GM23338 (cell line): Measurements from ENCODE around the gene HDHD5. TPM values are rescaled to one million over a fixed set of nuclear protein-coding genes. Genes with fewer than 3 reads are reported as not detected.

Experiments
- ATAC-seq: fragments of 200-7000 bp; cut with Tn5 transposase; 3 replicates; pipeline ENCODE4 v1.9.1; 2020
- DNase-seq: peaks from one replicate; pipeline ENCODE4 v3.0.0-alpha.2; 2015; ENCODE audit warnings: low spot score
- H2AFZ ChIP-seq: fragments of 200-600 bp; sonication (generic); 2 replicates; pipeline ENCODE4 v1.8.0; 2016; ENCODE audit warnings: antibody characterized with exemption, mild to moderate bottlenecking, moderate library complexity
- H3F3A ChIP-seq: fragments of 200-600 bp; sonication (generic); replicated peaks from 2 replicates; pipeline ENCODE4 v1.8.0; 2017; ENCODE audit warnings: antibody characterized with exemption, mixed run types, low read depth
- H3K27ac ChIP-seq: fragments of 200-600 bp; sonication (generic); 2 replicates; pipeline ENCODE4 v1.6.1; 2016; ENCODE audit warnings: low read depth
- H3K27me3 ChIP-seq: fragments of 200-600 bp; sonication (generic); 2 replicates; pipeline ENCODE4 v1.8.0; 2016; ENCODE audit warnings: mild to moderate bottlenecking, mixed run types, moderate library complexity; ENCODE audit not compliant: insufficient read depth
- H3K36me3 ChIP-seq: fragments of 200-600 bp; sonication (generic); 2 replicates; pipeline ENCODE4 v1.8.0; 2016; ENCODE audit warnings: mild to moderate bottlenecking; ENCODE audit not compliant: insufficient read depth
- H3K4me1 ChIP-seq: fragments of 200-600 bp; sonication (generic); 2 replicates; pipeline ENCODE4 v1.8.0; 2016; ENCODE audit warnings: mild to moderate bottlenecking, moderate library complexity; ENCODE audit not compliant: insufficient read depth
- H3K4me2 ChIP-seq: fragments of 200-600 bp; sonication (generic); 2 replicates; pipeline ENCODE4 v1.7.1; 2017; ENCODE audit warnings: mixed run types
- H3K4me3 ChIP-seq: fragments of 200-600 bp; sonication (generic); 2 replicates; pipeline ENCODE4 v1.6.1; 2016; ENCODE audit warnings: mixed run types
- H3K79me2 ChIP-seq: fragments of 200-600 bp; sonication (generic); replicated peaks from 2 replicates; pipeline ENCODE4 v1.8.0; 2017; ENCODE audit warnings: mild to moderate bottlenecking; ENCODE audit not compliant: insufficient read depth
- H3K9me2 ChIP-seq: fragments of 200-600 bp; sonication (generic); 2 replicates; pipeline ENCODE4 v1.8.0; 2017; ENCODE audit not compliant: insufficient read depth
- H4K20me1 ChIP-seq: fragments of 200-600 bp; sonication (generic); replicated peaks from 2 replicates; pipeline ENCODE4 v1.8.0; 2017; ENCODE audit warnings: mild to moderate bottlenecking; ENCODE audit not compliant: insufficient read depth
- H3K27ac Mint-ChIP-seq: 2 replicates; pipeline ENCODE4 v1.8.0; 2020; ENCODE audit warnings: inconsistent platforms, mild to moderate bottlenecking, moderate library complexity, mixed read lengths
- H3K27me3 Mint-ChIP-seq: 3 replicates; pipeline ENCODE4 v1.8.0; 2022; ENCODE audit warnings: low read depth, mild to moderate bottlenecking, moderate library complexity, mixed read lengths, inconsistent platforms; ENCODE audit not compliant: insufficient read depth, poor library complexity
- H3K36me3 Mint-ChIP-seq: 3 replicates; pipeline ENCODE4 v1.8.0; 2021; ENCODE audit warnings: low read depth, mild to moderate bottlenecking, inconsistent platforms, moderate library complexity, mixed read lengths
- H3K4me1 Mint-ChIP-seq: 3 replicates; pipeline ENCODE4 v1.8.0; 2020; ENCODE audit warnings: mild to moderate bottlenecking, inconsistent platforms, mixed read lengths
- H3K4me3 Mint-ChIP-seq: 3 replicates; pipeline ENCODE4 v1.8.0; 2021; ENCODE audit warnings: moderate library complexity, mild to moderate bottlenecking, inconsistent platforms, mixed read lengths
- H3K9me3 Mint-ChIP-seq: 3 replicates; pipeline ENCODE4 v1.8.0; 2020; ENCODE audit warnings: moderate library complexity, mild to moderate bottlenecking, inconsistent platforms, mixed read lengths
- CREB1 ChIP-seq: fragments of 250-450 bp; sonication (Bioruptor Pico); IDR thresholded peaks from 2 replicates; pipeline ENCODE4 v1.5.0; 2020; ENCODE audit warnings: low read depth, mild to moderate bottlenecking, moderate library complexity
- EZH2 ChIP-seq: fragments of 200-600 bp; sonication (generic); IDR thresholded peaks from one replicate; pipeline ENCODE4 v1.8.0; 2017; ENCODE audit warnings: antibody characterized with exemption, mild to moderate bottlenecking, low read depth; ENCODE audit not compliant: unreplicated experiment
- EZH2phosphoT487 ChIP-seq: fragments of 200-600 bp; sonication (generic); IDR thresholded peaks from one replicate; pipeline ENCODE4 v1.8.1; 2018; ENCODE audit warnings: antibody characterized with exemption; ENCODE audit not compliant: unreplicated experiment
- JUNB ChIP-seq: IDR thresholded peaks from one replicate; pipeline ENCODE4 v1.6.1; 2016; ENCODE audit warnings: antibody characterized with exemption; ENCODE audit not compliant: unreplicated experiment
- NANOG ChIP-seq: IDR thresholded peaks from 2 replicates; pipeline ENCODE4 v1.6.1; 2016; ENCODE audit warnings: antibody characterized with exemption, borderline replicate concordance
- POLR2AphosphoS5 ChIP-seq: IDR thresholded peaks from 2 replicates; pipeline ENCODE4 v1.6.1; 2016; ENCODE audit warnings: antibody characterized with exemption, low read depth
- STAT1 ChIP-seq: IDR thresholded peaks from one replicate; pipeline ENCODE4 v1.6.1; 2016; ENCODE audit warnings: antibody characterized with exemption; ENCODE audit not compliant: unreplicated experiment
- ZNF114 ChIP-seq: fragments of 250-450 bp; sonication (Bioruptor Pico); IDR thresholded peaks from 2 replicates; pipeline ENCODE4 v1.5.0; 2020; ENCODE audit warnings: mild to moderate bottlenecking, moderate library complexity
- ZNF331 ChIP-seq: fragments of 250-450 bp; sonication (Bioruptor Pico); IDR thresholded peaks from 2 replicates; pipeline ENCODE4 v1.5.0; 2020; ENCODE audit warnings: low read depth, mild to moderate bottlenecking, moderate library complexity
- polyA plus RNA-seq: library from polyadenylated mRNA; unstranded; fragments of >200 nt; fragmentation: Nextera tagmentation; extraction: Ambion mirVana; gene quantifications from 2 replicates; pipeline ENCODE4 v1.2.1, GENCODE V29; 2016
- total RNA-seq: library from RNA; depleted of rRNA; stranded (reverse); fragments of >200 nt; shearing (Covaris generic); gene quantifications from 2 replicates; pipeline ENCODE4 v1.2.3, GENCODE V29; 2014
- TF ChIP-seq, protein P1 (sequence below): IDR thresholded peaks from one replicate; pipeline ENCODE4 v1.6.1; 2018; ENCODE audit warnings: antibody characterized with exemption; ENCODE audit not compliant: unreplicated experiment
- TF ChIP-seq, protein P2 (sequence below), 2 experiments: fragments of 200-600 bp in 1 of 2; sonication (generic) in 1 of 2; conservative IDR thresholded peaks; 2 replicates each; pipeline versions ENCODE4 v1.5.1 to v1.6.1; 2016 to 2017; ENCODE audit warnings: antibody characterized with exemption in 2 of 2, low read depth in 2 of 2, mild to moderate bottlenecking in 2 of 2, moderate library complexity in 1 of 2
- TF ChIP-seq, protein P3 (sequence below): fragments of 250-450 bp; sonication (Bioruptor Pico); IDR thresholded peaks from 2 replicates; pipeline ENCODE4 v1.5.0; 2020; ENCODE audit warnings: mild to moderate bottlenecking, moderate library complexity
- TF ChIP-seq, protein P4 (sequence below): IDR thresholded peaks from 2 replicates; pipeline ENCODE4 v1.6.1; 2016; ENCODE audit warnings: antibody characterized with exemption

HDHD5 gene
- total and polyA plus RNA-seq, 2 experiments from 2014 or later = 70.0 to 116 TPM

DNA sequence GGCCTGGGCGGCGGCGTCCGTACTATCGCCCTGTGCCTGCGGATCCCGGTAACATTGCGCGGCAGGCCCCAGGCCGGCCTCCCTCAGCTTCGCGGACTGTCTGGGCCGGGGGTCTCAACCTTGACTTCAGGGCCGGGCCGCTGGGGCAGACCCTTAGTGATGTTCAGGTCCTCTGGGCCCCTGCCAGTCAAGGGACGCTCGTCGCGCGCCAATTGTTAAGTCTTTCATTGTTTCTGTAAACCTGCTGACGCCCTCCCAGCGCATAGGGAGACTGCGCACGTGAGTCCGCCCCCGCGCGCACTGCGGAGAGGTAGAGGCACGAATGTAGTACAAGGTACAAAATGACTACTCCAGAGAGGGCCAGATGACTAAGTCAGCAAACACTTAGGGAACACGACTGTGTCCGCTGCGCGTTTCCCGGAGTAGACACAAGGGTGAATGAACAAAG lies 451 bp upstream of the HDHD5 start:
- peaks cover 13% of the 10 kb centered on the region for H3K27me3 Mint-ChIP-seq
- H3K27me3 ChIP-seq = peaks cover 7% of the 10 kb centered on the region; the same call in 1 of the 2 replicates
- H3K27ac ChIP-seq = no peak overlapping the region
- peaks cover 11% of the 10 kb centered on the region; the same call in 1 of the 2 replicates for H3F3A ChIP-seq
- no peak for TF ChIP-seq EZH2phosphoT487
- TF ChIP-seq JUNB = no peak
- TF ChIP-seq CREB1 = no peak
- TF ChIP-seq, protein P1, sequence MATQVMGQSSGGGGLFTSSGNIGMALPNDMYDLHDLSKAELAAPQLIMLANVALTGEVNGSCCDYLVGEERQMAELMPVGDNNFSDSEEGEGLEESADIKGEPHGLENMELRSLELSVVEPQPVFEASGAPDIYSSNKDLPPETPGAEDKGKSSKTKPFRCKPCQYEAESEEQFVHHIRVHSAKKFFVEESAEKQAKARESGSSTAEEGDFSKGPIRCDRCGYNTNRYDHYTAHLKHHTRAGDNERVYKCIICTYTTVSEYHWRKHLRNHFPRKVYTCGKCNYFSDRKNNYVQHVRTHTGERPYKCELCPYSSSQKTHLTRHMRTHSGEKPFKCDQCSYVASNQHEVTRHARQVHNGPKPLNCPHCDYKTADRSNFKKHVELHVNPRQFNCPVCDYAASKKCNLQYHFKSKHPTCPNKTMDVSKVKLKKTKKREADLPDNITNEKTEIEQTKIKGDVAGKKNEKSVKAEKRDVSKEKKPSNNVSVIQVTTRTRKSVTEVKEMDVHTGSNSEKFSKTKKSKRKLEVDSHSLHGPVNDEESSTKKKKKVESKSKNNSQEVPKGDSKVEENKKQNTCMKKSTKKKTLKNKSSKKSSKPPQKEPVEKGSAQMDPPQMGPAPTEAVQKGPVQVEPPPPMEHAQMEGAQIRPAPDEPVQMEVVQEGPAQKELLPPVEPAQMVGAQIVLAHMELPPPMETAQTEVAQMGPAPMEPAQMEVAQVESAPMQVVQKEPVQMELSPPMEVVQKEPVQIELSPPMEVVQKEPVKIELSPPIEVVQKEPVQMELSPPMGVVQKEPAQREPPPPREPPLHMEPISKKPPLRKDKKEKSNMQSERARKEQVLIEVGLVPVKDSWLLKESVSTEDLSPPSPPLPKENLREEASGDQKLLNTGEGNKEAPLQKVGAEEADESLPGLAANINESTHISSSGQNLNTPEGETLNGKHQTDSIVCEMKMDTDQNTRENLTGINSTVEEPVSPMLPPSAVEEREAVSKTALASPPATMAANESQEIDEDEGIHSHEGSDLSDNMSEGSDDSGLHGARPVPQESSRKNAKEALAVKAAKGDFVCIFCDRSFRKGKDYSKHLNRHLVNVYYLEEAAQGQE = no peak
- no peak for TF ChIP-seq EZH2
- no peak for TF ChIP-seq NANOG
- TF ChIP-seq STAT1 = no peak
- TF ChIP-seq ZNF331 = no peak
- TF ChIP-seq, protein P2, sequence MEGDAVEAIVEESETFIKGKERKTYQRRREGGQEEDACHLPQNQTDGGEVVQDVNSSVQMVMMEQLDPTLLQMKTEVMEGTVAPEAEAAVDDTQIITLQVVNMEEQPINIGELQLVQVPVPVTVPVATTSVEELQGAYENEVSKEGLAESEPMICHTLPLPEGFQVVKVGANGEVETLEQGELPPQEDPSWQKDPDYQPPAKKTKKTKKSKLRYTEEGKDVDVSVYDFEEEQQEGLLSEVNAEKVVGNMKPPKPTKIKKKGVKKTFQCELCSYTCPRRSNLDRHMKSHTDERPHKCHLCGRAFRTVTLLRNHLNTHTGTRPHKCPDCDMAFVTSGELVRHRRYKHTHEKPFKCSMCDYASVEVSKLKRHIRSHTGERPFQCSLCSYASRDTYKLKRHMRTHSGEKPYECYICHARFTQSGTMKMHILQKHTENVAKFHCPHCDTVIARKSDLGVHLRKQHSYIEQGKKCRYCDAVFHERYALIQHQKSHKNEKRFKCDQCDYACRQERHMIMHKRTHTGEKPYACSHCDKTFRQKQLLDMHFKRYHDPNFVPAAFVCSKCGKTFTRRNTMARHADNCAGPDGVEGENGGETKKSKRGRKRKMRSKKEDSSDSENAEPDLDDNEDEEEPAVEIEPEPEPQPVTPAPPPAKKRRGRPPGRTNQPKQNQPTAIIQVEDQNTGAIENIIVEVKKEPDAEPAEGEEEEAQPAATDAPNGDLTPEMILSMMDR (conservative IDR thresholded peaks at IDR 0.05; ENCODE audit: low read depth in 2 of 2) = no peak
- TF ChIP-seq, protein P3, sequence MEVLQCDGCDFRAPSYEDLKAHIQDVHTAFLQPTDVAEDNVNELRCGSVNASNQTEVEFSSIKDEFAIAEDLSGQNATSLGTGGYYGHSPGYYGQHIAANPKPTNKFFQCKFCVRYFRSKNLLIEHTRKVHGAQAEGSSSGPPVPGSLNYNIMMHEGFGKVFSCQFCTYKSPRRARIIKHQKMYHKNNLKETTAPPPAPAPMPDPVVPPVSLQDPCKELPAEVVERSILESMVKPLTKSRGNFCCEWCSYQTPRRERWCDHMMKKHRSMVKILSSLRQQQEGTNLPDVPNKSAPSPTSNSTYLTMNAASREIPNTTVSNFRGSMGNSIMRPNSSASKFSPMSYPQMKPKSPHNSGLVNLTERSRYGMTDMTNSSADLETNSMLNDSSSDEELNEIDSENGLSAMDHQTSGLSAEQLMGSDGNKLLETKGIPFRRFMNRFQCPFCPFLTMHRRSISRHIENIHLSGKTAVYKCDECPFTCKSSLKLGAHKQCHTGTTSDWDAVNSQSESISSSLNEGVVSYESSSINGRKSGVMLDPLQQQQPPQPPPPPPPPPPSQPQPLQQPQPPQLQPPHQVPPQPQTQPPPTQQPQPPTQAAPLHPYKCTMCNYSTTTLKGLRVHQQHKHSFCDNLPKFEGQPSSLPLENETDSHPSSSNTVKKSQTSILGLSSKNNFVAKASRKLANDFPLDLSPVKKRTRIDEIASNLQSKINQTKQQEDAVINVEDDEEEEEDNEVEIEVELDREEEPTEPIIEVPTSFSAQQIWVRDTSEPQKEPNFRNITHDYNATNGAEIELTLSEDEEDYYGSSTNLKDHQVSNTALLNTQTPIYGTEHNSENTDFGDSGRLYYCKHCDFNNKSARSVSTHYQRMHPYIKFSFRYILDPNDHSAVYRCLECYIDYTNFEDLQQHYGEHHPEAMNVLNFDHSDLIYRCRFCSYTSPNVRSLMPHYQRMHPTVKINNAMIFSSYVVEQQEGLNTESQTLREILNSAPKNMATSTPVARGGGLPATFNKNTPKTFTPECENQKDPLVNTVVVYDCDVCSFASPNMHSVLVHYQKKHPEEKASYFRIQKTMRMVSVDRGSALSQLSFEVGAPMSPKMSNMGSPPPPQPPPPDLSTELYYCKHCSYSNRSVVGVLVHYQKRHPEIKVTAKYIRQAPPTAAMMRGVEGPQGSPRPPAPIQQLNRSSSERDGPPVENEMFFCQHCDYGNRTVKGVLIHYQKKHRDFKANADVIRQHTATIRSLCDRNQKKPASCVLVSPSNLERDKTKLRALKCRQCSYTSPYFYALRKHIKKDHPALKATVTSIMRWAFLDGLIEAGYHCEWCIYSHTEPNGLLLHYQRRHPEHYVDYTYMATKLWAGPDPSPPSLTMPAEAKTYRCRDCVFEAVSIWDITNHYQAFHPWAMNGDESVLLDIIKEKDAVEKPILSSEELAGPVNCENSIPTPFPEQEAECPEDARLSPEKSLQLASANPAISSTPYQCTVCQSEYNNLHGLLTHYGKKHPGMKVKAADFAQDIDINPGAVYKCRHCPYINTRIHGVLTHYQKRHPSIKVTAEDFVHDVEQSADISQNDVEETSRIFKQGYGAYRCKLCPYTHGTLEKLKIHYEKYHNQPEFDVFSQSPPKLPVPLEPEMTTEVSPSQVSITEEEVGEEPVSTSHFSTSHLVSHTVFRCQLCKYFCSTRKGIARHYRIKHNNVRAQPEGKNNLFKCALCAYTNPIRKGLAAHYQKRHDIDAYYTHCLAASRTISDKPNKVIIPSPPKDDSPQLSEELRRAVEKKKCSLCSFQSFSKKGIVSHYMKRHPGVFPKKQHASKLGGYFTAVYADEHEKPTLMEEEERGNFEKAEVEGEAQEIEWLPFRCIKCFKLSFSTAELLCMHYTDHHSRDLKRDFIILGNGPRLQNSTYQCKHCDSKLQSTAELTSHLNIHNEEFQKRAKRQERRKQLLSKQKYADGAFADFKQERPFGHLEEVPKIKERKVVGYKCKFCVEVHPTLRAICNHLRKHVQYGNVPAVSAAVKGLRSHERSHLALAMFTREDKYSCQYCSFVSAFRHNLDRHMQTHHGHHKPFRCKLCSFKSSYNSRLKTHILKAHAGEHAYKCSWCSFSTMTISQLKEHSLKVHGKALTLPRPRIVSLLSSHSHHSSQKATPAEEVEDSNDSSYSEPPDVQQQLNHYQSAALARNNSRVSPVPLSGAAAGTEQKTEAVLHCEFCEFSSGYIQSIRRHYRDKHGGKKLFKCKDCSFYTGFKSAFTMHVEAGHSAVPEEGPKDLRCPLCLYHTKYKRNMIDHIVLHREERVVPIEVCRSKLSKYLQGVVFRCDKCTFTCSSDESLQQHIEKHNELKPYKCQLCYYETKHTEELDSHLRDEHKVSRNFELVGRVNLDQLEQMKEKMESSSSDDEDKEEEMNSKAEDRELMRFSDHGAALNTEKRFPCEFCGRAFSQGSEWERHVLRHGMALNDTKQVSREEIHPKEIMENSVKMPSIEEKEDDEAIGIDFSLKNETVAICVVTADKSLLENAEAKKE (CRISPR knock-in tag) = no peak
- no peak for TF ChIP-seq ZNF114
- TF ChIP-seq, protein P4, sequence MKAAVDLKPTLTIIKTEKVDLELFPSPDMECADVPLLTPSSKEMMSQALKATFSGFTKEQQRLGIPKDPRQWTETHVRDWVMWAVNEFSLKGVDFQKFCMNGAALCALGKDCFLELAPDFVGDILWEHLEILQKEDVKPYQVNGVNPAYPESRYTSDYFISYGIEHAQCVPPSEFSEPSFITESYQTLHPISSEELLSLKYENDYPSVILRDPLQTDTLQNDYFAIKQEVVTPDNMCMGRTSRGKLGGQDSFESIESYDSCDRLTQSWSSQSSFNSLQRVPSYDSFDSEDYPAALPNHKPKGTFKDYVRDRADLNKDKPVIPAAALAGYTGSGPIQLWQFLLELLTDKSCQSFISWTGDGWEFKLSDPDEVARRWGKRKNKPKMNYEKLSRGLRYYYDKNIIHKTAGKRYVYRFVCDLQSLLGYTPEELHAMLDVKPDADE = no peak
- no peak for TF ChIP-seq POLR2AphosphoS5
- H3K9me3 Mint-ChIP-seq = no peaks in the 10 kb centered on the region
- H3K4me1 ChIP-seq = peaks cover 21% of the 10 kb centered on the region
- peaks cover 38% of the 10 kb centered on the region for H3K79me2 ChIP-seq
- peaks cover 14% of the 10 kb centered on the region for H3K36me3 Mint-ChIP-seq
- H4K20me1 ChIP-seq = peaks cover 20% of the 10 kb centered on the region
- peak overlapping the region; percentile 98 for H2AFZ ChIP-seq
- no peaks in the 10 kb centered on the region for H3K9me2 ChIP-seq
- peaks cover 17% of the 10 kb centered on the region; the same call in 2 of the 3 replicates for H3K4me1 Mint-ChIP-seq
- peak overlapping the region; percentile 85 for H3K4me3 ChIP-seq
- no peak overlapping the region for H3K27ac Mint-ChIP-seq
- H3K36me3 ChIP-seq = no peaks in the 10 kb centered on the region
- ATAC-seq (peak; percentile 21), DNase-seq (peak; percentile 63)
- H3K4me2 ChIP-seq = peak overlapping the region; percentile 95
- H3K4me3 Mint-ChIP-seq = peak overlapping the region; percentile 81
